ENCODE results near the gene SEC14L5. TPM values are rescaled to one million over a fixed set of nuclear protein-coding genes. Genes with fewer than 3 reads are reported as not detected.
A peak's percentile ranks its signal among the peaks of the same experiment; 100 is the strongest.

SEC14L5 gene
- total RNA-seq, 1 experiment from 2014 or later, result not detected

- Histone ChIP-seq H3K36me3 (ENCODE audit: insufficient read depth, low read length) (no peaks in the 10 kb centered on the region), H3K4me1 (ENCODE audit: low read length) (no peaks in the 10 kb centered on the region), H3K27ac (ENCODE audit: low read length) (no peak overlapping the region), H3K9me3 (ENCODE audit: low read length) (no peaks in the 10 kb centered on the region), H3K27me3 (ENCODE audit: low read length) (no peaks in the 10 kb centered on the region), H3K9me2 (replicated peaks; ENCODE audit: insufficient read depth, low read length) (no peaks in the 10 kb centered on the region), H3K9ac (ENCODE audit: low read length) (no peak overlapping the region), H3K4me2 (ENCODE audit: low read depth, low read length, poor library complexity, severe bottlenecking) (no peak overlapping the region), H3K79me2 (ENCODE audit: low read length) (no peaks in the 10 kb centered on the region), H2AFZ (ENCODE audit: low read length) (no peak overlapping the region), H3K4me3 (ENCODE audit: low read length) (no peak overlapping the region), H4K20me1 (ENCODE audit: insufficient read depth, low read depth, low read length) (no peaks in the 10 kb centered on the region)
- DNase-seq, result no peak
Measured at GRCh38 chr16:5019775-5020174, 61.6 kb downstream of the SEC14L5 start.

DNA sequence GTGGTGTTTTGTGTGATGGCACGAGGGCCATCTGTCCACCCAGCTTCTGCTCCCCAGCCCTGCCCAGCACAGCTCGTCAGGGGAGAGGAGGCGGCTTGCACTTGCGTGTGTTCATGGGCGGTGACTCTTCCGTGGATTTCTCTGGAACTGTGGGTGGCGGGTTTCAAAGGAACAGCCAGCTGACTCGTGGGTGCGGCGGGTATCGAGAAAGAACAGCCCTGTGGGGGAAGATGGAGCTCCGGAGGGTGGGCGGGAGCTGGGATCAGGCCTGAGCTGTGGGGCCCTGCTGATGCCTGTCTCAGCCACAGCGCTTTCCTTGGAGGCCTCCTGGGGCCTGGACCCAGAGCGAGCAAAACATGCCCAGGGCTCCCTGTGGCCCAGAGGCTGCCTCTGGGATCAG, 62.4 kb downstream of the SEC14L5 start:
- Histone ChIP-seq H3K27me3 (ENCODE audit: low read length) (no peaks in the 10 kb centered on the region), H3K9me2 (replicated peaks; ENCODE audit: insufficient read depth, low read length) (no peaks in the 10 kb centered on the region), H3K79me2 (ENCODE audit: low read length) (no peaks in the 10 kb centered on the region), H3K36me3 (ENCODE audit: insufficient read depth, low read length) (no peaks in the 10 kb centered on the region), H3K9me3 (ENCODE audit: low read length) (no peaks in the 10 kb centered on the region), H3K4me3 (ENCODE audit: low read length) (no peak overlapping the region), H4K20me1 (ENCODE audit: insufficient read depth, low read depth, low read length) (no peaks in the 10 kb centered on the region), H3K4me1 (ENCODE audit: low read length) (peaks cover 5% of the 10 kb centered on the region), H3K27ac (ENCODE audit: low read length) (no peak overlapping the region), H2AFZ (ENCODE audit: low read length) (no peak overlapping the region), H3K9ac (ENCODE audit: low read length) (no peak overlapping the region), H3K4me2 (ENCODE audit: low read depth, low read length, poor library complexity, severe bottlenecking) (no peak overlapping the region)
- no peak for DNase-seq

GRCh38 chr16:5022521-5022920, 64.4 kb downstream of the SEC14L5 start:
- Histone ChIP-seq H2AFZ (ENCODE audit: low read length) (no peak overlapping the region), H3K79me2 (ENCODE audit: low read length) (no peaks in the 10 kb centered on the region), H3K9me2 (replicated peaks; ENCODE audit: insufficient read depth, low read length) (no peaks in the 10 kb centered on the region), H3K9me3 (ENCODE audit: low read length) (no peaks in the 10 kb centered on the region), H3K4me3 (ENCODE audit: low read length) (no peak overlapping the region), H3K27me3 (ENCODE audit: low read length) (no peaks in the 10 kb centered on the region), H3K9ac (ENCODE audit: low read length) (no peak overlapping the region), H3K4me1 (ENCODE audit: low read length) (peaks cover 5% of the 10 kb centered on the region), H3K4me2 (ENCODE audit: low read depth, low read length, poor library complexity, severe bottlenecking) (no peak overlapping the region), H4K20me1 (ENCODE audit: insufficient read depth, low read depth, low read length) (no peaks in the 10 kb centered on the region), H3K36me3 (ENCODE audit: insufficient read depth, low read length) (no peaks in the 10 kb centered on the region), H3K27ac (ENCODE audit: low read length) (no peak overlapping the region)
- no peak for DNase-seq

- Histone ChIP-seq H3K4me2 (ENCODE audit: low read depth, low read length, poor library complexity, severe bottlenecking) (no peak overlapping the region), H3K4me3 (ENCODE audit: low read length) (no peak overlapping the region), H3K79me2 (ENCODE audit: low read length) (no peaks in the 10 kb centered on the region), H3K9ac (ENCODE audit: low read length) (no peak overlapping the region), H3K27me3 (ENCODE audit: low read length) (no peaks in the 10 kb centered on the region), H3K4me1 (ENCODE audit: low read length) (peaks cover 5% of the 10 kb centered on the region), H3K9me2 (replicated peaks; ENCODE audit: insufficient read depth, low read length) (no peaks in the 10 kb centered on the region), H3K27ac (ENCODE audit: low read length) (no peak overlapping the region), H3K9me3 (ENCODE audit: low read length) (no peaks in the 10 kb centered on the region), H2AFZ (ENCODE audit: low read length) (no peak overlapping the region), H3K36me3 (ENCODE audit: insufficient read depth, low read length) (no peaks in the 10 kb centered on the region), H4K20me1 (ENCODE audit: insufficient read depth, low read depth, low read length) (no peaks in the 10 kb centered on the region)
- DNase-seq, result peak; percentile 74
Measured at GRCh38 chr16:5024632-5025031, 66.5 kb downstream of the SEC14L5 start.

DNA sequence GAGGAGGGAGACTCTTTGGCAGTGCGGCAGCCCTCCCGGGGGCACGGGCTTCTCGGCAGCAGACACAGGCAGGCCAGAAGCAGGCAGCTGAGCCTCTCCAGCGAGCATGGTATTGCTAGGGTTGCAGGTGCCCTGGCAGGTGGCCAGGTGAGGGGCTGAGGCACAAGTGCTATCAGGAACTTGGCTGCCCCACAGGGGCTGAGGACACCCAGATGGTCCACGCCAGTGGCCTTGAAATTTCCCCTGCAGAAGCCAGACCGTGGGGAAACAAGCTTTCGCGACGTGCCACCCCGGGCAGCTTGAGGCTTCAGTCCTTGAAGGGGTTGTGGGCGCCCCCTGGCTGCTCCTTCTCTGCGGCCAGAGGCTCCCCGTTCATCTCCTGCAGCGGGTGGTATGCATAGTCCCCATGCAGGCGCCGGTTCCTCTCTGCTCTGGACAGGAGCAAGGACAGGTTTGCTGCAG, 67.1 kb downstream of the SEC14L5 start:
- H3K79me2 ChIP-seq (ENCODE audit: low read length), result no peaks in the 10 kb centered on the region
- H3K9me3 ChIP-seq (ENCODE audit: low read length), result no peaks in the 10 kb centered on the region
- no peaks in the 10 kb centered on the region for H4K20me1 ChIP-seq (ENCODE audit: insufficient read depth, low read depth, low read length)
- H3K4me2 ChIP-seq (ENCODE audit: low read depth, low read length, poor library complexity, severe bottlenecking), result no peak overlapping the region
- H3K27ac ChIP-seq (ENCODE audit: low read length), result no peak overlapping the region
- H3K4me3 ChIP-seq (ENCODE audit: low read length), result no peak overlapping the region
- DNase-seq, result peak; percentile 80
- no peaks in the 10 kb centered on the region for H3K27me3 ChIP-seq (ENCODE audit: low read length)
- H3K9ac ChIP-seq (ENCODE audit: low read length), result no peak overlapping the region
- no peak overlapping the region for H2AFZ ChIP-seq (ENCODE audit: low read length)
- no peaks in the 10 kb centered on the region for H3K9me2 ChIP-seq (replicated peaks; ENCODE audit: insufficient read depth, low read length)
- no peaks in the 10 kb centered on the region for H3K36me3 ChIP-seq (ENCODE audit: insufficient read depth, low read length)
- H3K4me1 ChIP-seq (ENCODE audit: low read length), result peaks cover 5% of the 10 kb centered on the region

DNA sequence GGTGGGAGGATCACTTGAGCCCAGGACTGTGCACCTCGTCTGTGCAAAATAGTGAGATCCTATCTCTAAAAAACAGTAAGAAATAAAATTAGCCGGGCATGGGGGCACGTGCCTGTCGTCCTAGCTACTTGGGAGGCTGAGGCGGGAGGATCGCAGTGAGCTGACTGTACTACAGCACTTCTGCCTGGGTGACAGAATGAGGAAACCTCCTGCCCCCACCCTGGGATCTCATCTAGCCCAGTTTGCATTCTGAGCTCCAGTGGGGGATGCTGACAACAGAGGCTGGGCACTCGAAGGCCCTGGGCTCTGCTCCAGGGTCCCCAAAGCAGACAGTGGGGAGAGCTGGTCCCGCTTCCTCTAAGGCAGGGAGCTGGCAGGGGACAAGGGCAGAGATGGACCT, 68.5 kb downstream of the SEC14L5 start:
- peaks cover under 1% of the 10 kb centered on the region; the same call in 1 of the 2 replicates for H3K79me2 ChIP-seq (ENCODE audit: low read length)
- H2AFZ ChIP-seq (ENCODE audit: low read length), result no peak overlapping the region
- H3K36me3 ChIP-seq (ENCODE audit: insufficient read depth, low read length), result no peaks in the 10 kb centered on the region
- no peak overlapping the region for H3K27ac ChIP-seq (ENCODE audit: low read length)
- no peak overlapping the region for H3K4me2 ChIP-seq (ENCODE audit: low read depth, low read length, poor library complexity, severe bottlenecking)
- H3K9me2 ChIP-seq (replicated peaks; ENCODE audit: insufficient read depth, low read length), result no peaks in the 10 kb centered on the region
- no peak for DNase-seq
- H4K20me1 ChIP-seq (ENCODE audit: insufficient read depth, low read depth, low read length), result no peaks in the 10 kb centered on the region
- H3K9ac ChIP-seq (ENCODE audit: low read length), result no peak overlapping the region
- no peaks in the 10 kb centered on the region for H3K27me3 ChIP-seq (ENCODE audit: low read length)
- H3K4me1 ChIP-seq (ENCODE audit: low read length), result peaks cover 5% of the 10 kb centered on the region
- no peaks in the 10 kb centered on the region for H3K9me3 ChIP-seq (ENCODE audit: low read length)
- H3K4me3 ChIP-seq (ENCODE audit: low read length), result no peak overlapping the region

DNA sequence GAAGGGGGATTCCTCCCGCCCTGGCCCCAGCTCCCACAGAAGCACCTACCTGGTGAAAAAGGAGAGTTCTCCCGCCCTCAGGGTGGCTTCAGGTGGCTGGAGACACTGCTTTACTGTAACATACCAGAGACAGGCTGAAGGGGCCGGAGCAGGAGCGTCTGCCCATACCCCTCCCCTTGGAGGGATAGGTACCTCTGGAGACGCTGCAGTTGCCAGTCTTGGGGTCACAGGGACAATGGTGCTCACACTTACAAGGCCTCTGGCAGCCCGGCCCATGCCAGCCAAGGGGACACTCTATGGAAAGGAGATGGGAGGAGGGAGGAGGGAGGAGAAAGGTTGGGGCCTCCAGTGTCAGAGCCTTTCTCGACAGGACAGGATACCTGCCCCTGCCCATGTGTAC, 69.0 kb downstream of the SEC14L5 start:
- no peaks in the 10 kb centered on the region for H3K9me3 ChIP-seq (ENCODE audit: low read length)
- DNase-seq, result no peak
- peaks cover 5% of the 10 kb centered on the region for H3K4me1 ChIP-seq (ENCODE audit: low read length)
- H3K4me2 ChIP-seq (ENCODE audit: low read depth, low read length, poor library complexity, severe bottlenecking), result no peak overlapping the region
- no peak overlapping the region for H2AFZ ChIP-seq (ENCODE audit: low read length)
- H3K9me2 ChIP-seq (replicated peaks; ENCODE audit: insufficient read depth, low read length), result no peaks in the 10 kb centered on the region
- no peak overlapping the region for H3K4me3 ChIP-seq (ENCODE audit: low read length)
- H4K20me1 ChIP-seq (ENCODE audit: insufficient read depth, low read depth, low read length), result no peaks in the 10 kb centered on the region
- H3K27me3 ChIP-seq (ENCODE audit: low read length), result no peaks in the 10 kb centered on the region
- H3K9ac ChIP-seq (ENCODE audit: low read length), result no peak overlapping the region
- no peak overlapping the region for H3K27ac ChIP-seq (ENCODE audit: low read length)
- H3K79me2 ChIP-seq (ENCODE audit: low read length), result peaks cover 5% of the 10 kb centered on the region; the same call in 1 of the 2 replicates
- H3K36me3 ChIP-seq (ENCODE audit: insufficient read depth, low read length), result no peaks in the 10 kb centered on the region

DNA sequence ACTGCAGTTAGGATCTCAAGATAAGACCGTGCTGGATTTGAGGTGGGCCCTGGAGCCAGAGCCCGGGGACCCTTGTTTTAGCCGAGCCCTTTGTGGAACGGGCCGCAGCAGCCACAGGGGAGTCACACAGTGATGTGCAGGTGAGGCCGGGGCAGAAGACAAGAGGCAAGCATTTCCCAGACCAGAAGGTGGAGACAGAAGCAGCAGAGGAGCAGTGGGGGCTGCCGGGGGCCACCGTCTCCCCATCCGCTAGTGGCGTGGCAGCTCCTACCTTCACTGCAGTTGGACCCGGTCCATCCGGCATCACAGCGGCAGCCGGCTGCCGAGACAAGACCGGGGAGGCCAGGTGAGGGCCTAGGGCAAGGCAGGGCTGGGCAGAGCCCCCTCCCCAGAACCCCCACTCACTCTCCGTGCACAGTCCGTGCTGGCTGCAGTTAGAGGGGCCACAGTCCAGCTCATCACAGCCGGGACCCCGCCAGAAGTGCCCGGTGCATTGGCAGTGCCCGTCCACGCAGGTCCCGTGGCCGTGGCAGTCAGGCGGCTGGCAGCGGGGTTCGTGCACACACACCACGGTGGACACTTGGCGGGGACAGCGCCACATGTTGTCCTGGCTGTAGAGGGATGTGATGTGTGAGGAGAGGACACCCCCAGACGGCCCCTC, 69.6 kb downstream of the SEC14L5 start:
- no peak overlapping the region for H3K27ac ChIP-seq (ENCODE audit: low read length)
- H3K9ac ChIP-seq (ENCODE audit: low read length), result no peak overlapping the region

More for the DNA sequence above, 69.6 kb downstream of the SEC14L5 start:
- no peaks in the 10 kb centered on the region for H3K9me3 ChIP-seq (ENCODE audit: low read length)
- H4K20me1 ChIP-seq (ENCODE audit: insufficient read depth, low read depth, low read length), result no peaks in the 10 kb centered on the region
- H3K27me3 ChIP-seq (ENCODE audit: low read length), result no peaks in the 10 kb centered on the region
- peaks cover 9% of the 10 kb centered on the region for H3K79me2 ChIP-seq (ENCODE audit: low read length)
- no peak for DNase-seq
- H3K4me2 ChIP-seq (ENCODE audit: low read depth, low read length, poor library complexity, severe bottlenecking), result no peak overlapping the region
- H3K4me3 ChIP-seq (ENCODE audit: low read length), result no peak overlapping the region
- no peak overlapping the region for H2AFZ ChIP-seq (ENCODE audit: low read length)
- no peaks in the 10 kb centered on the region for H3K9me2 ChIP-seq (replicated peaks; ENCODE audit: insufficient read depth, low read length)
- peaks cover 8% of the 10 kb centered on the region for H3K4me1 ChIP-seq (ENCODE audit: low read length)
- no peaks in the 10 kb centered on the region for H3K36me3 ChIP-seq (ENCODE audit: insufficient read depth, low read length)

Data from Karpas-422 (cell line).